ENCODE results near the gene SH3YL1.
A peak's percentile ranks its signal among the peaks of the same experiment; 100 is the strongest.
"Not testable (repeated sequence)": the region's sequence is repeated elsewhere in the genome, so short reads cannot be mapped to it uniquely, and the experiment has no call there.

The SH3YL1 gene

DNA sequence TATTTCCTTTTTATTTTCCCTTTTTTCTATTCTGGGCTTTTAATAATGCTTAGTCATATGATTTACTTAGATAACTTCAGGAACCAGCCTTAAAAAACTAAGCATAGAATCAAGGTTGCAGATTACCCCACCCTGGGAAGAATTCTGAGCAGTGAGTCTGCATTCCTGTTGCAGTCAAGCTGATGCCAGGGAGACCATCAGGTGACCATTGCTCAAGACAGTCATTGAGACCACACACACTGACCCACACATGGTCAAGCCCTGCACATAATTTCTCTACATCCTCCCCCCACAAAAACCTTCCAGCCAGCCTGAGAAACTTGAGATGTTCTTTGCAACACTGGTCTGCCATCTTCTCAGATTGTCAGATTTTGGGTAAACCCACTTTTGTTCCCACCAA, 83.9 kb downstream of the SH3YL1 start:
- ATAC-seq (no peak), DNase-seq (no peak)

DNA sequence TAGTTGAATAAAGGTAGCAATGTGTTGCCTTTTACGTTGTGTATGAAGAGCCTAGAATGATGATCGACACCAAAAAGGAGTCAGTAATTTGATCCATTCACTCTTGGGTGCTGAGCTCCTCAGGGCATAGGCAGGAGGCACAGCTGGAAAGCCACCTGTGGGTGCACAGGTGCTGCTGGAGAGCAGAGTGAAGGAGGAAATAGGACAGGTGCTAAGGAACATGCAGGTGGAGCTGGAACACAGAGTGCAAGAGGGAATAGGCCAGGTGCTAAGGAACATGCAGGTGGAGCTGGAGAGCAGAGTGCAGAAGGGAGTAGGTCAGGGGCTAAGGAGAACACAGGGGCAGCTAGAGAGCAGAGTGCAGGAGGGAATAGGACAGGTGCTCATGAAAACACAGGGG, 86.1 kb downstream of the SH3YL1 start:
- ATAC-seq (no peak), DNase-seq (no peak)

DNA sequence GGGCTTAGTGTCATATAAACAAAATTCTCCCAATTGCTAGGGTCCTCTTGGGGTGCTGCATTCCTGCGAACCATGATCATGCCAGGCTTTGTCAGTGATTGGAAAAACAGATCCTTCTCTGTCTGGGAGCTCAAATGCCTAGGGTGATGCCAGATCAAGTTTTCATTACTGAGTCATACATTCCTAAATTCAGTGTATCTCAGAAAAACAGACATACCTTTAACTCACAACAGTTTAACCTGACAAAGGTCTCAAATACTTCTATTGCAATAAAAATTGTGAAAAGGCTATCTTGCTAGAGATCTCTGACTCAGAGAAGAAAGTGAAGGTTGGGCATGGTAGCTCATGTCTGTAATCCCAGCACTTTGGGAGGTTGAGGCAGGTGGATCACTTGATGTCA, 86.9 kb downstream of the SH3YL1 start:
- ATAC-seq (no peak), DNase-seq (no peak)

- DNase-seq = peak; percentile 40
- ATAC-seq = peak; percentile 79
These were observed 87.7 kb downstream of the SH3YL1 start for GRCh38 chr2:175880-176820.

DNA sequence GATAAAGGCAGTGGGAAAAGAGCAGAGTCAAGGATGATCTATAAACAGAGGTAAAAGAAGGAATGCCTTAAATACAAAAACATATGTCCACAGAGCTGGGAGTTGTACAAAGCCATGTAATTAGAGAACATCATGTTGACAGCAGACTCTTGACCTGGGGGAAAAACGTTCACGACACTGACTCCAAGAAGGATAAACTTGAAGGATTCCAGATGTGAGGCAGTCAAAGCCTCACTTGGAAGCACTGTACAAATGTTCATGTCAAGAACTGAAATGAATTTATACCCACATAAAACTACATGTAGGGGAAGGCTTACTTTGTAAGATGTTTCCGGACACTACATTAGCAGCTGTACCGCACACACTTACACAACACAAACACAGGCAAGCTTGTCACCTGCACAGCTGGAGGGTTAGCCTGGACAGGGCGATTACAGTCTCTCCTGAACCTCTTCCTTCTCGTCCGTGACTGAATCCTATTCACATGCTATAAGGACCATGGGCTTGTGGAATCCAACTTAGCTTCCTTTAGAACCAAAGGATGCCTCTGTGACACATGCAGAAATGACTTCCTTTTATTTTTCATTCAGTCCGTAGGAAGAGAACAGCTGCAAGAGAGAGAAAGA, 88.6 kb downstream of the SH3YL1 start:
- ATAC-seq = no peak

DNA sequence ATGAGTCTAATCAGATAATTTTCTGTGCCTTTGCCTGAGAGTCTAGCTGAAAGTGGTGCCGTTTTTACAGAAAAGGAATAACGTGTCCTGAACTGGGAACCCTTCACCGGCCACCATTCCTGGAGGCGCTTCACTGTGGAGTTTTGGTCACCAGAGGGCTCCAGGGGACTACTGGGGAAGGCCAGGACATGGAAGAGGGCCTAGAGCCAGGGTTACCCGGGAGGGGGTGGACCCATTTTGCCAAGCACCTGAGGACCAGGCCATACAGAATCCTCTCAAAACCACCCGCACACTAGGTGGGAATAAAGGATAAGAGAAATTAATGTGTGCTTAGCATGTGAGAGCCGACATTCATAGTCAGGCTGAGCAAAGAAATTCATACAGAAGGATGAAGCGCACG, 91.7 kb downstream of the SH3YL1 start:
- not testable (repeated sequence) for ATAC-seq

More for the DNA sequence above, 88.6 kb downstream of the SH3YL1 start:
- DNase-seq = no peak

GRCh38 chr2:169741-170140, 94.1 kb downstream of the SH3YL1 start:
- no peak for DNase-seq
- no peak for ATAC-seq

More for the DNA sequence above, 91.7 kb downstream of the SH3YL1 start:
- not testable (repeated sequence) for DNase-seq

All from stimulated activated naive CD8-positive, alpha-beta T cell treated with anti-CD3 and anti-CD28 coated beads, Interleukin-15, Interleukin-2, amounts not matched to agents 100 U/mL and 50 U/mL, for 24 hours (primary cell).